Tibial nerve (tissue), 3 donors: Measurements from ENCODE around the gene KIF17.

Source experiments
- POLR2A ChIP-seq, 2 donors: fragments of 450-650 bp; IDR thresholded peaks; one replicate each; pipeline ENCODE4 v1.6.1; 2017; ENCODE audit warnings: antibody characterized with exemption in 2 of 2, mild to moderate bottlenecking in 2 of 2, moderate library complexity in 2 of 2
- TF ChIP-seq, protein P1 (sequence below), 5 experiments: fragments of 200-600 bp in 3 of 5; fragments of 450-650 bp in 2 of 5; sonication (generic) in 3 of 5; IDR thresholded peaks; one replicate each; pipeline ENCODE4 v1.5.1; 2016 to 2019; ENCODE audit warnings: antibody characterized with exemption in 5 of 5, mild to moderate bottlenecking in 3 of 5, moderate library complexity in 2 of 5

DNA sequence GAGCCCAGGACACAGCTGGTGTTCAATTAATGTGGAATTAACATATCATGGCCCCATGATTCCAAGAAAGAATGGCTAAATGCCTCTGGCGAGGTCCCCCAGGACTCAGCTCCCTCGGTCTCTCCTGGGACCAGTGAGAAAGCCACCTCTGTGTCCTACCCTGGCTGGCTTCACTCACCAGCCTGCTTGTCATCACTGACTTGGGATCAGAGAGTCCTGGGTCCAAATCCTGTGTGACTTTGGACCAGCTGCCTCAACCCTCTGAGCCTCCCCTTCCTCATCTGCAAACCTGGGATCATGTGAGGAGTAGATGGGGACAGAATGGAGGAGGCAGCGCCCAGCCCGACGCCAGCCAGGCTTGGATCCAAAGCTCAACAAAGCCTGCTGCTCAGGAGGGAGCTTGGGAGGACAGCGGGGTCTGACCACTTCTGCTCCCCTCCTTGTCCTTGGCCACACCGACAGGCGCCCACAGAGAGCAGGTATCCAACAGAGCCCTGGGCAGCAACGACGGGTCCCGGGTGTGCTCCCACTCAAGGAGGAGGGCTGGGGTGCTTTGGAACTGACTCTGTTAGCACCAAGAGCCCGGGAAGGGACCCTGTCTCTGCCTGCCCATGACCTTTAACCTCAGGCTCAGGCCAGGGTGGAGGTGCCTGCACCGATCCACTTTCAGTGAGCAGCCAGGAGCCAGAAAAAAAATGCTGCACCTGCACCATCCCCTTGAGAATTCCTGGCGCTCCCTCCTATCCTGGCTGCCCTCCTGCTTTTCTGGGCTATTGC lies 11.5 kb upstream of the KIF17 start:
- TF ChIP-seq, protein P1, sequence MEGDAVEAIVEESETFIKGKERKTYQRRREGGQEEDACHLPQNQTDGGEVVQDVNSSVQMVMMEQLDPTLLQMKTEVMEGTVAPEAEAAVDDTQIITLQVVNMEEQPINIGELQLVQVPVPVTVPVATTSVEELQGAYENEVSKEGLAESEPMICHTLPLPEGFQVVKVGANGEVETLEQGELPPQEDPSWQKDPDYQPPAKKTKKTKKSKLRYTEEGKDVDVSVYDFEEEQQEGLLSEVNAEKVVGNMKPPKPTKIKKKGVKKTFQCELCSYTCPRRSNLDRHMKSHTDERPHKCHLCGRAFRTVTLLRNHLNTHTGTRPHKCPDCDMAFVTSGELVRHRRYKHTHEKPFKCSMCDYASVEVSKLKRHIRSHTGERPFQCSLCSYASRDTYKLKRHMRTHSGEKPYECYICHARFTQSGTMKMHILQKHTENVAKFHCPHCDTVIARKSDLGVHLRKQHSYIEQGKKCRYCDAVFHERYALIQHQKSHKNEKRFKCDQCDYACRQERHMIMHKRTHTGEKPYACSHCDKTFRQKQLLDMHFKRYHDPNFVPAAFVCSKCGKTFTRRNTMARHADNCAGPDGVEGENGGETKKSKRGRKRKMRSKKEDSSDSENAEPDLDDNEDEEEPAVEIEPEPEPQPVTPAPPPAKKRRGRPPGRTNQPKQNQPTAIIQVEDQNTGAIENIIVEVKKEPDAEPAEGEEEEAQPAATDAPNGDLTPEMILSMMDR (IDR thresholded peaks at IDR 0.05) = no peak
- TF ChIP-seq POLR2A (IDR thresholded peaks at IDR 0.05) = no peak
